WTC11 (cell line): ENCODE measurements around the gene TPGS2. TPM values are rescaled to one million over a fixed set of nuclear protein-coding genes. Genes with fewer than 3 reads are reported as not detected.

Experiments used
- ATAC-seq: fragments of 200-7000 bp; cut with Tn5 transposase; 2 replicates; pipeline ENCODE4 v1.10.0; 2021; ENCODE audit warnings: mild to moderate bottlenecking, moderate library complexity
- CTCF ChIA-PET: fragments of 300-600 bp; sonication (Branson Sonifier 250); formaldehyde crosslinking; loops from one replicate; lab custom pipeline; 2021; ENCODE audit warnings: antibody characterized with exemption; lab: Charles Lee
- POLR2A ChIA-PET: fragments of 350-600 bp; sonication (Branson Sonifier 250); formaldehyde crosslinking; loops from one replicate; lab custom pipeline; 2021; ENCODE audit warnings: antibody characterized with exemption; lab: Charles Lee
- DNase-seq: peaks from one replicate; pipeline ENCODE4 v3.0.0; 2021; ENCODE audit warnings: low spot score
- H3K27ac Mint-ChIP-seq: 2 replicates; pipeline ENCODE4 v1.8.0; 2021; ENCODE audit warnings: mixed read lengths
- H3K27me3 Mint-ChIP-seq: 2 replicates; pipeline ENCODE4 v1.8.0; 2021; ENCODE audit warnings: low read depth, mild to moderate bottlenecking, moderate library complexity, mixed read lengths
- H3K36me3 Mint-ChIP-seq: 2 replicates; pipeline ENCODE4 v1.8.0; 2021; ENCODE audit warnings: mixed read lengths
- H3K4me1 Mint-ChIP-seq: 2 replicates; pipeline ENCODE4 v1.8.0; 2022; ENCODE audit warnings: mixed read lengths
- H3K4me3 Mint-ChIP-seq: 2 replicates; pipeline ENCODE4 v1.8.0; 2021; ENCODE audit warnings: mild to moderate bottlenecking, moderate library complexity, mixed read lengths
- H3K9me3 Mint-ChIP-seq: 2 replicates; pipeline ENCODE4 v1.8.0; 2021; ENCODE audit warnings: mixed read lengths
- CREB1 ChIP-seq: sonication (generic); formaldehyde crosslinking; IDR thresholded peaks from 2 replicates; pipeline ENCODE4 v1.8.0; 2023; ENCODE audit warnings: mild to moderate bottlenecking, missing genetic modification reagents
- NFATC4 ChIP-seq: fragments of 250-450 bp; sonication (Bioruptor Pico); IDR thresholded peaks from 2 replicates; pipeline ENCODE4 v1.9.0; 2021; ENCODE audit warnings: mild to moderate bottlenecking
- NR1H2 ChIP-seq: sonication (generic); formaldehyde crosslinking; IDR thresholded peaks from 2 replicates; pipeline ENCODE4 v1.9.0; 2021; ENCODE audit warnings: mild to moderate bottlenecking, moderate library complexity, missing genetic modification reagents
- RORB ChIP-seq: fragments of 250-450 bp; sonication (Bioruptor Pico); IDR thresholded peaks from 2 replicates; pipeline ENCODE4 v1.9.0; 2021; ENCODE audit warnings: mild to moderate bottlenecking
- SMAD3 ChIP-seq: sonication (generic); formaldehyde crosslinking; IDR thresholded peaks from 2 replicates; pipeline ENCODE4 v1.8.0; 2022; ENCODE audit warnings: missing genetic modification reagents, mild to moderate bottlenecking, borderline replicate concordance
- ZBTB21 ChIP-seq: sonication (generic); formaldehyde crosslinking; IDR thresholded peaks from 2 replicates; pipeline ENCODE4 v1.8.1; 2023; ENCODE audit warnings: mild to moderate bottlenecking, missing genetic modification reagents, borderline replicate concordance
- ZNF396 ChIP-seq: fragments of 250-450 bp; sonication (Bioruptor Pico); IDR thresholded peaks from 2 replicates; pipeline ENCODE4 v1.8.0; 2021; ENCODE audit warnings: mild to moderate bottlenecking, moderate library complexity, borderline replicate concordance
- total RNA-seq: library from RNA; stranded (reverse); gene quantifications from 3 replicates; pipeline ENCODE4 v1.2.3, GENCODE V29; 2021
- TF ChIP-seq, protein P1 (sequence below): sonication (generic); formaldehyde crosslinking; IDR thresholded peaks from 2 replicates; pipeline ENCODE4 v1.8.0; 2023; ENCODE audit warnings: missing genetic modification reagents
- TF ChIP-seq, protein P2 (sequence below): sonication (generic); formaldehyde crosslinking; IDR thresholded peaks from 2 replicates; pipeline ENCODE4 v1.8.0; 2023; ENCODE audit warnings: missing genetic modification reagents, mild to moderate bottlenecking, borderline replicate concordance
- TF ChIP-seq, protein P3 (sequence below): sonication (generic); formaldehyde crosslinking; IDR thresholded peaks from 2 replicates; pipeline ENCODE4 v1.8.1; 2023; ENCODE audit warnings: mild to moderate bottlenecking, missing genetic modification reagents, moderate library complexity
- TF ChIP-seq, protein P4 (sequence below): sonication (generic); formaldehyde crosslinking; IDR thresholded peaks from 2 replicates; pipeline ENCODE4 v1.8.1; 2023; ENCODE audit warnings: mild to moderate bottlenecking, missing genetic modification reagents, moderate library complexity
- TF ChIP-seq, protein P5 (sequence below): fragments of 200-600 bp; IDR thresholded peaks from 2 replicates; pipeline ENCODE4 v1.8.0; 2022; ENCODE audit warnings: antibody characterized with exemption

The TPGS2 gene
- total RNA-seq, 1 experiment from 2014 or later, result 96.9 TPM

DNA sequence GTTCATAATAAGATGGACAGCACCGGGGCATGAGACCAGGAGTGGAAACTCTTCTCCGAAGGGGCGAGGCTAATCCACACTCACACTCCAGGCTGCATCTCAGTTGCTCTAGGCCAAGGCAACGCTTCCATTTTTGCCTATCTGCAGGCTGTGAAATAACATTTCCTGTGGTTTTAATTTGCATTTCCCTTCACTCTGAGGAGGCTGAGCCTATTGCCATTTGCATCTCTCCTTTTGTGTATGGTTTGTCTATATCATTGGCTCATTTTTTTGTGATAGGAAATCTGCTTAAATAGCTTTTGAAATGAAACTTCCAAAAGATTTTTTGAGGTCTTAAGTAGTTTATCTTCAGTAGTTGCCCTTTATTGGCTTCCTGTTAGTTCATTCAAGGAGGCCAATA is 57.6 kb downstream of the TPGS2 start:
- H3K27ac Mint-ChIP-seq, result no peak overlapping the region
- TF ChIP-seq, protein P1, sequence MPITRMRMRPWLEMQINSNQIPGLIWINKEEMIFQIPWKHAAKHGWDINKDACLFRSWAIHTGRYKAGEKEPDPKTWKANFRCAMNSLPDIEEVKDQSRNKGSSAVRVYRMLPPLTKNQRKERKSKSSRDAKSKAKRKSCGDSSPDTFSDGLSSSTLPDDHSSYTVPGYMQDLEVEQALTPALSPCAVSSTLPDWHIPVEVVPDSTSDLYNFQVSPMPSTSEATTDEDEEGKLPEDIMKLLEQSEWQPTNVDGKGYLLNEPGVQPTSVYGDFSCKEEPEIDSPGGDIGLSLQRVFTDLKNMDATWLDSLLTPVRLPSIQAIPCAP (CRISPR knock-in tag), result no peak
- no peak for TF ChIP-seq SMAD3 (CRISPR knock-in tag)
- TF ChIP-seq ZBTB21, result no peak
- TF ChIP-seq CREB1, result no peak
- TF ChIP-seq, protein P2, sequence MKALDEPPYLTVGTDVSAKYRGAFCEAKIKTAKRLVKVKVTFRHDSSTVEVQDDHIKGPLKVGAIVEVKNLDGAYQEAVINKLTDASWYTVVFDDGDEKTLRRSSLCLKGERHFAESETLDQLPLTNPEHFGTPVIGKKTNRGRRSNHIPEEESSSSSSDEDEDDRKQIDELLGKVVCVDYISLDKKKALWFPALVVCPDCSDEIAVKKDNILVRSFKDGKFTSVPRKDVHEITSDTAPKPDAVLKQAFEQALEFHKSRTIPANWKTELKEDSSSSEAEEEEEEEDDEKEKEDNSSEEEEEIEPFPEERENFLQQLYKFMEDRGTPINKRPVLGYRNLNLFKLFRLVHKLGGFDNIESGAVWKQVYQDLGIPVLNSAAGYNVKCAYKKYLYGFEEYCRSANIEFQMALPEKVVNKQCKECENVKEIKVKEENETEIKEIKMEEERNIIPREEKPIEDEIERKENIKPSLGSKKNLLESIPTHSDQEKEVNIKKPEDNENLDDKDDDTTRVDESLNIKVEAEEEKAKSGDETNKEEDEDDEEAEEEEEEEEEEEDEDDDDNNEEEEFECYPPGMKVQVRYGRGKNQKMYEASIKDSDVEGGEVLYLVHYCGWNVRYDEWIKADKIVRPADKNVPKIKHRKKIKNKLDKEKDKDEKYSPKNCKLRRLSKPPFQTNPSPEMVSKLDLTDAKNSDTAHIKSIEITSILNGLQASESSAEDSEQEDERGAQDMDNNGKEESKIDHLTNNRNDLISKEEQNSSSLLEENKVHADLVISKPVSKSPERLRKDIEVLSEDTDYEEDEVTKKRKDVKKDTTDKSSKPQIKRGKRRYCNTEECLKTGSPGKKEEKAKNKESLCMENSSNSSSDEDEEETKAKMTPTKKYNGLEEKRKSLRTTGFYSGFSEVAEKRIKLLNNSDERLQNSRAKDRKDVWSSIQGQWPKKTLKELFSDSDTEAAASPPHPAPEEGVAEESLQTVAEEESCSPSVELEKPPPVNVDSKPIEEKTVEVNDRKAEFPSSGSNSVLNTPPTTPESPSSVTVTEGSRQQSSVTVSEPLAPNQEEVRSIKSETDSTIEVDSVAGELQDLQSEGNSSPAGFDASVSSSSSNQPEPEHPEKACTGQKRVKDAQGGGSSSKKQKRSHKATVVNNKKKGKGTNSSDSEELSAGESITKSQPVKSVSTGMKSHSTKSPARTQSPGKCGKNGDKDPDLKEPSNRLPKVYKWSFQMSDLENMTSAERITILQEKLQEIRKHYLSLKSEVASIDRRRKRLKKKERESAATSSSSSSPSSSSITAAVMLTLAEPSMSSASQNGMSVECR (CRISPR knock-in tag), result no peak
- TF ChIP-seq, all 79 proteins: peak for 0
- CTCF ChIA-PET, result no interaction called here
- ATAC-seq (no peak), DNase-seq (no peak)
- Mint-ChIP-seq H3K9me3 (no peaks in the 10 kb centered on the region), H3K4me1 (peaks cover 9% of the 10 kb centered on the region), H3K27me3 (no peaks in the 10 kb centered on the region), H3K36me3 (no peaks in the 10 kb centered on the region), H3K4me3 (no peak overlapping the region)
- POLR2A ChIA-PET, result no interaction called here

DNA sequence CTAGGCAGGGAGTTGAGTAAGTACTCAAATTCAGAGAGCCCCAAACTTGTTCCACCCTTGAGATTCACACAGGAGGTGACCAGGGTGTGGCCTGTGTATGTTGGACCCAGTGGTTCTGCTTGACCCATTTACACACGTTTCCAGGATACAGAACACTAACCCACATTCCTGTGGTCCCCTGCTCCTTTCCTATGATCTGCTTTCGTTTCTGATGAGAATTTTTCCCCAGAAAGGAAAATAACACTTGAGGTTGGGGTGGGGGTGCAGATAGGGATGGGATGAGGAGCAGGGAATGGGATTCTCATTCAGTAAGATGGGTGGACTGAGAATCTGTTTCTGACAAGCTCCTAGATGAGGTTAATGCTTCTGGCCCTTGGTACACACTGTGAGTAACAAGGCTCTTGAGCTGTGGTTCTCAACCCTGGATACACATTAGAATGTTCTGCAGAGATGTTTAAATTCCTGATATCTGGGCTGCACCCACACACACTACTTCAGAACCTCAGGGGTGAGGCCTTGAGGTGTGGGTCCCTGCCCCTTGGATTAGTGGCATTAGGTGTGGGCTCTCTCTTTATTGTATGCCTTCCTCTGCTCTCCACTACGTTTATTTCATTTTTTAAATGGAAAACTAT is 58.4 kb downstream of the TPGS2 start:
- TF ChIP-seq NFATC4 (CRISPR knock-in tag), result no peak
- no peak for TF ChIP-seq ZNF396 (CRISPR knock-in tag)
- TF ChIP-seq, protein P3, sequence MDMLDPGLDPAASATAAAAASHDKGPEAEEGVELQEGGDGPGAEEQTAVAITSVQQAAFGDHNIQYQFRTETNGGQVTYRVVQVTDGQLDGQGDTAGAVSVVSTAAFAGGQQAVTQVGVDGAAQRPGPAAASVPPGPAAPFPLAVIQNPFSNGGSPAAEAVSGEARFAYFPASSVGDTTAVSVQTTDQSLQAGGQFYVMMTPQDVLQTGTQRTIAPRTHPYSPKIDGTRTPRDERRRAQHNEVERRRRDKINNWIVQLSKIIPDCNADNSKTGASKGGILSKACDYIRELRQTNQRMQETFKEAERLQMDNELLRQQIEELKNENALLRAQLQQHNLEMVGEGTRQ (CRISPR knock-in tag), result no peak
- TF ChIP-seq, protein P4, sequence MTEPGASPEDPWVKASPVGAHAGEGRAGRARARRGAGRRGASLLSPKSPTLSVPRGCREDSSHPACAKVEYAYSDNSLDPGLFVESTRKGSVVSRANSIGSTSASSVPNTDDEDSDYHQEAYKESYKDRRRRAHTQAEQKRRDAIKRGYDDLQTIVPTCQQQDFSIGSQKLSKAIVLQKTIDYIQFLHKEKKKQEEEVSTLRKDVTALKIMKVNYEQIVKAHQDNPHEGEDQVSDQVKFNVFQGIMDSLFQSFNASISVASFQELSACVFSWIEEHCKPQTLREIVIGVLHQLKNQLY (CRISPR knock-in tag), result no peak
- no peak overlapping the region for H3K27ac Mint-ChIP-seq
- DNase-seq (no peak), ATAC-seq (no peak)
- peaks cover 9% of the 10 kb centered on the region for H3K4me1 Mint-ChIP-seq
- H3K27me3 Mint-ChIP-seq, result no peaks in the 10 kb centered on the region
- POLR2A ChIA-PET, result no interaction called here
- no peaks in the 10 kb centered on the region for H3K9me3 Mint-ChIP-seq
- no peak overlapping the region for H3K4me3 Mint-ChIP-seq
- CTCF ChIA-PET, result no interaction called here
- no peaks in the 10 kb centered on the region for H3K36me3 Mint-ChIP-seq

DNA sequence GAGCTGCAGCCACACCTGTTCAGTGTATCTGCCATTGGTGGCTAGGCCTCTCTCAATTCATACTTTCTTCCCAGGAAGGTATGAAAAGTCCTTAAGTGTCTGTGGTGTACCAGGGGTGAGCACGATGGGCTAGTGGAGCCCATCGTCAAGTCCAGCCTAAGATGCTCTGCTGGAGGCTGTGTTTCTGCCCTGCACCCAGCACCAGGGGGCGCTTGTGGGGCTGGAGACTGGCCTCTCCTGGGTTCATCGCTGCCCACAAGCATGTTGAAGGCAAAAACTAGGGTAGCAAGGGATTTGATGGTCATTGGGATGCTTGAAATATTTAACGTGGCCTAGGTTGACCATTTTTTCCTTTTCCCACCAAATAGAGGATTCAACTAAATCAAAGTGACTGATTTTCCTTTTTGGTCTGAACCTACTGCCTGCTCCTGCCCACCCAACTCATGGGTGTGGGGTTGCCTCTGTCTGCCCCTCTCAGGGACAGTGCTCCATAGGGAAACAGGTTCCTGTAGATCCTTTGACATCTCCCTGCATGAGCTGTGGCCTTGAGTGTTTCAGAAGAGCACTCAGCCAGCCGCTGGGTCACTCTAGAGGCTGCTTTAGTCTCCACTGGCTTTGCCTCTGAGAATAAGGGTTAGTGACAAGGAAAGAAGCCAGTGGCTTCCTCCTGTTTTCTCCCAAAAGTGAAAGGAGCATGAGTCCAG is 59.0 kb downstream of the TPGS2 start:
- peak; percentile 77 for DNase-seq
- TF ChIP-seq, protein P5, sequence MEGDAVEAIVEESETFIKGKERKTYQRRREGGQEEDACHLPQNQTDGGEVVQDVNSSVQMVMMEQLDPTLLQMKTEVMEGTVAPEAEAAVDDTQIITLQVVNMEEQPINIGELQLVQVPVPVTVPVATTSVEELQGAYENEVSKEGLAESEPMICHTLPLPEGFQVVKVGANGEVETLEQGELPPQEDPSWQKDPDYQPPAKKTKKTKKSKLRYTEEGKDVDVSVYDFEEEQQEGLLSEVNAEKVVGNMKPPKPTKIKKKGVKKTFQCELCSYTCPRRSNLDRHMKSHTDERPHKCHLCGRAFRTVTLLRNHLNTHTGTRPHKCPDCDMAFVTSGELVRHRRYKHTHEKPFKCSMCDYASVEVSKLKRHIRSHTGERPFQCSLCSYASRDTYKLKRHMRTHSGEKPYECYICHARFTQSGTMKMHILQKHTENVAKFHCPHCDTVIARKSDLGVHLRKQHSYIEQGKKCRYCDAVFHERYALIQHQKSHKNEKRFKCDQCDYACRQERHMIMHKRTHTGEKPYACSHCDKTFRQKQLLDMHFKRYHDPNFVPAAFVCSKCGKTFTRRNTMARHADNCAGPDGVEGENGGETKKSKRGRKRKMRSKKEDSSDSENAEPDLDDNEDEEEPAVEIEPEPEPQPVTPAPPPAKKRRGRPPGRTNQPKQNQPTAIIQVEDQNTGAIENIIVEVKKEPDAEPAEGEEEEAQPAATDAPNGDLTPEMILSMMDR, result peak; percentile 51; the same call in 1 of the 2 replicates
- TF ChIP-seq NR1H2 (no peak), RORB (CRISPR knock-in tag) (no peak)
- ATAC-seq, result peak; percentile 94
- Mint-ChIP-seq H3K4me1 (peaks cover 9% of the 10 kb centered on the region), H3K4me3 (no peak overlapping the region), H3K9me3 (no peaks in the 10 kb centered on the region), H3K27me3 (no peaks in the 10 kb centered on the region), H3K27ac (no peak overlapping the region), H3K36me3 (no peaks in the 10 kb centered on the region)
- POLR2A ChIA-PET, result no interaction called here
- CTCF ChIA-PET, result no interaction called here
